K562 (cell line): ENCODE results near the gene VTI1B. TPM values are rescaled to one million over a fixed set of nuclear protein-coding genes. Genes with fewer than 3 reads are reported as not detected.

Experiments used
- ATAC-seq: fragments of 200-7000 bp; cut with Tn5 transposase; 3 replicates; pipeline ENCODE4 v1.9.1; 2020; ENCODE audit warnings: moderate library complexity
- BruUV-seq: library from RNA; stranded (reverse); fragments of 400-500 nt; replicated peaks from 2 replicates; lab custom pipeline; 2021; lab: Mats Ljungman, UMichigan
- CTCF ChIA-PET: fragments of 300-600 bp; formaldehyde crosslinking; extraction: SDS; loops from one replicate; lab custom pipeline; 2021; ENCODE audit warnings: low intra/inter-chr PET ratio; lab: Yijun Ruan, JAX
- POLR2A ChIA-PET: fragments of 300-600, 350-650 bp; sonication (Branson Sonifier 250); formaldehyde crosslinking; extraction: SDS; loops from one replicate; lab custom pipeline; 2021; ENCODE audit warnings: antibody characterized with exemption, inconsistent platforms; lab: Yijun Ruan, JAX
- DNase-seq, 4 experiments: peaks; one replicate each; pipeline versions ENCODE4 v3.0.0 to v3.0.0-alpha.2; 2011 to 2018; ENCODE audit warnings: low spot score in 3 of 4, mixed read lengths in 3 of 4; ENCODE audit errors: extremely low read depth in 1 of 4
- FAIRE-seq: peaks from 2 replicates; lab custom pipeline; 2011; peaks lifted over from hg19 to GRCh38; lab: Jason Lieb, UNC
- H2AFZ ChIP-seq: 2 replicates; pipeline ENCODE4 v1.6.0; 2011; ENCODE audit warnings: low read depth, low read length, control low read depth, inconsistent platforms
- H3K27ac ChIP-seq: fragments of 200-600 bp; 3 replicates; pipeline ENCODE4 v1.8.0; 2011; ENCODE audit warnings: low read depth, mild to moderate bottlenecking, control low read depth, inconsistent platforms, low read length, moderate library complexity, mixed read lengths; ENCODE audit errors: extremely low read depth
- H3K27me3 ChIP-seq, 2 experiments: fragments of 300-600 bp in 1 of 2; 2 replicates in 1 of 2; 3 replicates in 1 of 2; pipeline versions ENCODE4 v1.6.0 to v1.8.0; 2011; ENCODE audit warnings: inconsistent platforms in 2 of 2, low read length in 2 of 2, mild to moderate bottlenecking in 1 of 2, mixed read lengths in 1 of 2, moderate library complexity in 1 of 2; ENCODE audit not compliant: control insufficient read depth in 2 of 2, insufficient read depth in 2 of 2
- H3K36me3 ChIP-seq: fragments of 300-600 bp; 3 replicates; pipeline ENCODE4 v1.8.0; 2011; ENCODE audit warnings: mild to moderate bottlenecking, low read length, inconsistent platforms; ENCODE audit not compliant: control insufficient read depth, insufficient read depth
- H3K4me1 ChIP-seq, 2 experiments: fragments of 200-600 bp in 1 of 2; replicated peaks in 1 of 2; 2 replicates in 1 of 2; 3 replicates in 1 of 2; pipeline versions ENCODE4 v1.5.1 to v1.8.0; 2011; ENCODE audit warnings: inconsistent platforms in 2 of 2, low read length in 2 of 2, mild to moderate bottlenecking in 1 of 2, mixed read lengths in 1 of 2, moderate library complexity in 1 of 2; ENCODE audit not compliant: control insufficient read depth in 2 of 2, insufficient read depth in 2 of 2
- H3K4me2 ChIP-seq: 2 replicates; pipeline ENCODE4 v1.6.1; 2011; ENCODE audit warnings: low read length, control low read depth, inconsistent platforms, mixed read lengths; ENCODE audit not compliant: insufficient read depth
- H3K4me3 ChIP-seq: fragments of 200-600 bp; sonication (generic), shearing (Covaris generic); 2 replicates; pipeline ENCODE4 v1.5.1; 2016; ENCODE audit warnings: control low read depth, inconsistent platforms
- H3K79me2 ChIP-seq: fragments of 200-600 bp; 3 replicates; pipeline ENCODE4 v1.8.0; 2011; ENCODE audit warnings: low read length, inconsistent platforms; ENCODE audit not compliant: control insufficient read depth, insufficient read depth
- H3K9ac ChIP-seq, 2 experiments: 2 replicates each; pipeline versions ENCODE4 v1.6.0 to v1.6.1; 2011; ENCODE audit warnings: low read depth in 2 of 2, low read length in 2 of 2, control low read depth in 1 of 2, inconsistent platforms in 1 of 2, mild to moderate bottlenecking in 1 of 2, mixed read lengths in 1 of 2; ENCODE audit not compliant: insufficient read depth in 1 of 2
- H3K9me1 ChIP-seq: one replicate; pipeline ENCODE4 v1.6.0; 2011; ENCODE audit warnings: inconsistent platforms, mild to moderate bottlenecking, low read length, moderate library complexity; ENCODE audit not compliant: control insufficient read depth, insufficient read depth
- H3K9me3 ChIP-seq: replicated peaks from 2 replicates; pipeline ENCODE4 v1.5.1; 2011; ENCODE audit warnings: low read depth, low read length, inconsistent platforms; ENCODE audit not compliant: control insufficient read depth, insufficient read depth
- H4K20me1 ChIP-seq: replicated peaks from 2 replicates; pipeline ENCODE4 v1.6.1; 2011; ENCODE audit warnings: low read length, inconsistent platforms, mixed read lengths; ENCODE audit not compliant: control insufficient read depth, insufficient read depth
- ADNP ChIP-seq: fragments of 200-800 bp; sonication (Bioruptor generic); IDR thresholded peaks from 2 replicates; pipeline ENCODE4 v1.6.1; 2016; ENCODE audit warnings: missing genetic modification characterization, missing compliant biosample characterization
- CHAMP1 ChIP-seq: fragments of 450-650 bp; IDR thresholded peaks from 2 replicates; pipeline ENCODE4 v1.6.1; 2016; ENCODE audit warnings: mild to moderate bottlenecking
- CREB1 ChIP-seq, 2 experiments: sonication (generic) in 1 of 2; formaldehyde crosslinking in 1 of 2; IDR thresholded peaks; 2 replicates each; pipeline versions ENCODE4 v1.6.1 to v1.8.0; 2012 to 2022; ENCODE audit warnings: inconsistent platforms in 1 of 2, mild to moderate bottlenecking in 1 of 2, missing genetic modification reagents in 1 of 2, moderate library complexity in 1 of 2
- GTF2A2 ChIP-seq: IDR thresholded peaks from 2 replicates; pipeline ENCODE4 v1.6.1; 2016; ENCODE audit warnings: mild to moderate bottlenecking, missing genetic modification characterization, missing compliant biosample characterization
- HDAC2 ChIP-seq: fragments of 450-650 bp; IDR thresholded peaks from 2 replicates; pipeline ENCODE4 v1.6.1; 2016; ENCODE audit warnings: mild to moderate bottlenecking
- HNRNPLL ChIP-seq: fragments of 200-400 bp; formaldehyde crosslinking; IDR thresholded peaks from 2 replicates; pipeline ENCODE4 v1.6.1; 2017; ENCODE audit warnings: low read length, low read depth, mild to moderate bottlenecking; ENCODE audit not compliant: poor library complexity, severe bottlenecking
- KLF13 ChIP-seq: fragments of 450-650 bp; IDR thresholded peaks from 2 replicates; pipeline ENCODE4 v1.6.1; 2016; ENCODE audit warnings: missing genetic modification characterization, low read depth, mild to moderate bottlenecking, missing compliant biosample characterization, moderate library complexity, borderline replicate concordance
- MCM5 ChIP-seq: fragments of 450-650 bp; IDR thresholded peaks from 2 replicates; pipeline ENCODE4 v1.6.1; 2016; ENCODE audit warnings: low read depth
- MNT ChIP-seq, 2 experiments: fragments of 450-650 bp; conservative IDR thresholded peaks; 2 replicates each; pipeline ENCODE4 v1.6.1; 2017; ENCODE audit warnings: mild to moderate bottlenecking in 2 of 2, moderate library complexity in 2 of 2
- NFE2 ChIP-seq: IDR thresholded peaks from 2 replicates; pipeline ENCODE4 v1.6.1; 2014; ENCODE audit warnings: antibody characterized with exemption, low read depth
- PHF8 ChIP-seq: fragments of 200-600 bp; sonication (generic); IDR thresholded peaks from 2 replicates; pipeline ENCODE4 v1.6.1; 2012; ENCODE audit warnings: mixed run types, mild to moderate bottlenecking, inconsistent platforms, low read length, moderate library complexity, borderline replicate concordance
- POLR2H ChIP-seq: IDR thresholded peaks from 2 replicates; pipeline ENCODE4 v1.6.1; 2016; ENCODE audit warnings: missing genetic modification characterization, low read depth, mild to moderate bottlenecking, control low read depth, missing compliant biosample characterization, moderate library complexity
- SMARCB1 ChIP-seq: IDR thresholded peaks from 2 replicates; pipeline ENCODE4 v1.6.1; 2011; ENCODE audit warnings: improper control_type of control experiment, low read depth; ENCODE audit not compliant: insufficient read length
- ZKSCAN1 ChIP-seq: fragments of 150-350 bp; IDR thresholded peaks from 2 replicates; pipeline ENCODE4 v1.6.1; 2016; ENCODE audit warnings: low read depth, low read length
- ZNF165 ChIP-seq: fragments of 250-450 bp; sonication (Bioruptor Pico); IDR thresholded peaks from 2 replicates; pipeline ENCODE4 v1.4.0; 2020; ENCODE audit warnings: borderline replicate concordance
- ZNF175 ChIP-seq: fragments of 200-800 bp; sonication (Bioruptor generic); IDR thresholded peaks from 2 replicates; pipeline ENCODE4 v1.6.1; 2016; ENCODE audit warnings: low read depth, mild to moderate bottlenecking, missing genetic modification characterization, missing compliant biosample characterization
- ZNF507 ChIP-seq: conservative IDR thresholded peaks from 2 replicates; pipeline ENCODE4 v1.6.1; 2017; ENCODE audit warnings: missing genetic modification characterization, missing compliant biosample characterization
- ZNF551 ChIP-seq: fragments of 250-450 bp; sonication (Bioruptor Pico); IDR thresholded peaks from 2 replicates; pipeline ENCODE4 v1.5.0; 2021; ENCODE audit warnings: mild to moderate bottlenecking, moderate library complexity
- ZSCAN29 ChIP-seq: fragments of 450-650 bp; IDR thresholded peaks from 2 replicates; pipeline ENCODE4 v1.6.1; 2017
- WGBS: fragments of 100-300 bp; shearing (Covaris generic); methylation state at CpG from one replicate; pipeline ENCODE4 v1.1.6; 2016; ENCODE audit warnings: low coverage, mixed read lengths; ENCODE audit not compliant: insufficient coverage; ENCODE audit errors: missing lambda C conversion rate; 5-methylcytosine and 5-hydroxymethylcytosine counted together
- in situ Hi-C: fragments of 300-500 bp; cut with MboI; formaldehyde crosslinking; loops from 4 replicates; pipeline ENCODE4 v1.15.0; 2018; ENCODE audit warnings: inconsistent platforms, mixed read lengths
- intact Hi-C: fragments of 100-400 bp; cut with micrococcal nuclease; formaldehyde crosslinking; loops from 2 replicates; pipeline ENCODE4 v1.14.2; 2022
- polyA plus RNA-seq, 8 experiments: library from polyadenylated mRNA; depleted of rRNA in 4 of 8; stranded (reverse) in 5 of 8; unstranded in 3 of 8; fragments of >200 nt; fragmentation: Nextera tagmentation in 2 of 8; fragmentation: Illumina TruSeq in 1 of 8; extraction: Ambion mirVana in 2 of 8; extraction: Trizol in 1 of 8; gene quantifications; 2 replicates each; pipeline versions ENCODE4 v1.2.1 to v1.2.3, GENCODE V29; 2011 to 2014; ENCODE audit warnings: inconsistent platforms in 1 of 8, missing spikeins in 1 of 8
- total RNA-seq, 7 experiments: library from RNA; depleted of rRNA in 6 of 7; stranded (reverse); fragments of >200 nt in 6 of 7; fragmentation: Illumina TruSeq in 2 of 7; extraction: Trizol in 2 of 7; gene quantifications; 2 replicates each; pipeline versions ENCODE4 v1.2.1 to v1.2.3, GENCODE V29; 2011 to 2021; ENCODE audit warnings: low replicate concordance in 1 of 7
- TF ChIP-seq, protein P1 (sequence below): sonication (generic); formaldehyde crosslinking; IDR thresholded peaks from 2 replicates; pipeline ENCODE4 v1.8.1; 2022; ENCODE audit warnings: missing genetic modification reagents

The VTI1B gene
- total and polyA plus RNA-seq, 9 of the 15 experiments (the other 6 are each of a cell fraction or from before 2014, with no cell fraction given): 7.8 to 69.8 (median 50.1) TPM

DNA sequence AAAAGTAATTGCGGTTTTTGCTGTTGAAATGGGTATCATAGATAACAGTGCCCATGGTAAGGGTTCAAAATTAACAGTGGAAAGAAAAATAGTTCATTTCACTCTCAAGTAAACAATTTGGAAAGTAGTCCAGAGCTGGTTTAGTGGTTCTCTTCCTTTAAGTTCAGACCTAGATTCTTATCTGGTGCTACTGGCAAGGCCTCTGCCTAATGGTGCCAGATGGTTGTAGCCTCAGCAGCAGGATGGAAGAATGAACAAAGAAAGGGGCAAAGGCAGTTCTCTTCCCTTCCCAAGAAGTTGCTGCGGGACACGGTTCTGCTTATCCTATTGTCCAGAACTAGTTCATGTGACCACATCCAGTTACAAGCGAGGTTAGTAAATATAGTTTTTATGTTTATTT lies 44.2 kb downstream of the VTI1B start:
- peaks cover 0 to 8% of the 10 kb centered on the region in 2 experiments; a peak in 3 of 5 replicates for H3K4me1 ChIP-seq
- no peak overlapping the region for H2AFZ ChIP-seq
- H4K20me1 ChIP-seq: no peaks in the 10 kb centered on the region
- H3K9me3 ChIP-seq: no peaks in the 10 kb centered on the region
- H3K36me3 ChIP-seq: no peaks in the 10 kb centered on the region; the same call in 2 of the 3 replicates
- no peak for ATAC-seq
- H3K27me3 ChIP-seq: no peaks in the 10 kb centered on the region
- no peaks in the 10 kb centered on the region for H3K79me2 ChIP-seq
- intact Hi-C loops: no loop called here
- POLR2A ChIA-PET: interaction anchor here (1.3 to 2.1 kb wide), 3 partner anchors 9 to 33 kb away, joined by 5 to 7 read pairs (median 6); no protein-coding TSS in a partner anchor
- TF ChIP-seq MCM5: no peak
- TF ChIP-seq, protein P1, sequence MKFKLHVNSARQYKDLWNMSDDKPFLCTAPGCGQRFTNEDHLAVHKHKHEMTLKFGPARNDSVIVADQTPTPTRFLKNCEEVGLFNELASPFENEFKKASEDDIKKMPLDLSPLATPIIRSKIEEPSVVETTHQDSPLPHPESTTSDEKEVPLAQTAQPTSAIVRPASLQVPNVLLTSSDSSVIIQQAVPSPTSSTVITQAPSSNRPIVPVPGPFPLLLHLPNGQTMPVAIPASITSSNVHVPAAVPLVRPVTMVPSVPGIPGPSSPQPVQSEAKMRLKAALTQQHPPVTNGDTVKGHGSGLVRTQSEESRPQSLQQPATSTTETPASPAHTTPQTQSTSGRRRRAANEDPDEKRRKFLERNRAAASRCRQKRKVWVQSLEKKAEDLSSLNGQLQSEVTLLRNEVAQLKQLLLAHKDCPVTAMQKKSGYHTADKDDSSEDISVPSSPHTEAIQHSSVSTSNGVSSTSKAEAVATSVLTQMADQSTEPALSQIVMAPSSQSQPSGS (CRISPR knock-in tag): no peak
- TF ChIP-seq ZSCAN29: no peak
- no peak for TF ChIP-seq KLF13 (tag)
- TF ChIP-seq ZNF165 (CRISPR knock-in tag): no peak
- no peak for TF ChIP-seq HDAC2
- TF ChIP-seq ZNF551 (CRISPR knock-in tag): no peak
- no peak for TF ChIP-seq ZNF507
- TF ChIP-seq MNT (conservative IDR thresholded peaks at IDR 0.05): no peak
- TF ChIP-seq PHF8: no peak
- no peak for TF ChIP-seq SMARCB1
- no peak for TF ChIP-seq NFE2
- TF ChIP-seq ADNP (tag): no peak
- no peak for TF ChIP-seq ZKSCAN1
- no peak for TF ChIP-seq POLR2H (tag)
- no peak for TF ChIP-seq HNRNPLL
- TF ChIP-seq CHAMP1: no peak
- TF ChIP-seq CREB1 (IDR thresholded peaks at IDR 0.05): no peak
- TF ChIP-seq CREB1 (CRISPR knock-in tag; IDR thresholded peaks at IDR 0.05): no peak
- TF ChIP-seq GTF2A2: no peak
- TF ChIP-seq ZNF175 (CRISPR knock-in tag): no peak
- TF ChIP-seq, all 486 proteins: peak for 0
- in situ Hi-C loops: no loop called here
- DNase-seq: no peak
- Histone ChIP-seq H3K9me1 (no peaks in the 10 kb centered on the region), H3K27ac (no peak overlapping the region), H3K4me3 (no peak overlapping the region), H3K4me2 (no peak overlapping the region), H3K9ac (no peak overlapping the region)
- WGBS: 58% methylated on average over 4 of the region's 4 CpGs
- CTCF ChIA-PET: no interaction called here
- FAIRE-seq: no peak
- no TSS peak for BruUV-seq
